NCI-H2196 (cell line): ENCODE data around the gene FOXJ2.
"Not testable (repeated sequence)": the region's sequence is repeated elsewhere in the genome, so short reads cannot be mapped to it uniquely, and the experiment has no call there.

Experiments used
- DNase-seq: peaks from one replicate; lab custom pipeline; 2025; ENCODE audit not compliant: unreplicated experiment; lab: John Stamatoyannopoulos, UW

The FOXJ2 gene

DNA sequence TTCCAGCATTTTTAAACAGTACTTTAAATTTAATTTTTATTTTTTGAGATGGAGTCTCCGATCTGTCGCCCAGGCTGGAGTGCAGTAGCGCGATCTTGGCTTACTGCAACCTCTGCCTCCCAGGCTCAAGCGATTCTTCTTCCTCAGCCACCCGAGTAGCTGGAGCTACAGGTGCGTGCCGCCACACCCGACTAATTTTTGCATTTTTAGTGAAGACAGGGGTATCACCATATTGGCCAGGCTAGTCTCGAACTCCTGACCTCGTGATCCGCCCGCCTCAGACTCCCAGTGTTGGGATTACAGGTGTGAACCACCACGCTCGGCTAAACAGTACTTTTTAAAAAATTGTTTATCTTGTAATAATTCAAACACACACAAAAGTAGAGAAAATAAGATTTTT lies 4.2 kb upstream of the FOXJ2 start:
- DNase-seq = no peak

DNA sequence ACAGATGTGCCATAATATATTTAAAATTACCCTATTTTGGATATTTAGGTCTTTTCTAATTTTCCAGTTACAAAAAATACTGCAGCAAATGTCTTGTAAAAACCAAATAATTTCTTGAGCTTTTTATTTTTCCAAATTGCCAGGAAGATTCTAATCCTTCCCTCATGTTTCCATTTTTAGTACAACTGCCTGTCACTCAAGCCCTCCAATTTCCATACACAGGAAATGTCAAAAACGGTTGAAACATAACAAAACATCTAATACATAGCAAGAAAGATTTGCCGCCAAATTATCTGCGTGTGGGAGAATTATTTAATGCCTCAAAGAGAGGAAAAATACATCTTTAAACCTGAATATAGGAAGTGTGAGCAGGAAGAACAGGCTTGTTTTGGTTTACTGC lies 2.3 kb upstream of the FOXJ2 start:
- no peak for DNase-seq

DNA sequence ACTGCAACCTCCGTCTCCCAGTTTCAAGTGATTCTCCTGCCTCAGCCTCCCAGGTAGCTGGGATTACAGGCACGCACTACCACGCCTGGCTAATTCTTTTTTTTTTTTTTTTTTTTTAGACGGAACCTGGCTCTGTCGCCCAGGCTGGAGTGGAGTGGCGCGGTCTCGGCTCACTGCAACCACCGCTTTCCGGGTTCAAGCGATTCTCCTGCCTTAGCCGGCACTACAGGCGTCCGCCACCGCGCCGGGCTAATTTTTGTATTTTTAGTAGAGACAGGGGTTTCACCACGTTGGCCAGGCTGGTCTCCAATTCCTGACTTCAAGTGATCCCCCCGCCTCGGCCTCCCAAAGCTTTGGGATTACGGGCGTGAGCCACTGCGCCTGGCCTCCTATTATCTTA lies 1.5 kb upstream of the FOXJ2 start:
- DNase-seq = not testable (repeated sequence)

DNA sequence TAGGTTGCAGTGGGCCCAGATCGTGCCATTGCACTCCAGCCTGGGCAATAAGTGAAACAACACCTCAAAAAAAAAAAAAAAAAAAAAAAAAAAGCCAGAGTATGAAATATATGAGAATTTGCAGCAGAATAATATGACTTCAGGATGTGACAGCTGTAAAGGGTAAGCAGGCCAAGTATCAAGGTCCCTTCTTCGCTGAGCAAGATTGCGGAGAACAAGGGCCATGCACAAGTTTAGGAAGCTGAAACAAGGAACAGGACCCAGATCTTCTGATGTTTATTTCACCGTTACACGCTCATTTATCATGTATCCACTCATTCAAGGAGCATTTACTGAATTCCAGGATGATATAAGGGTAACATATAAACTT lies 659 bp upstream of the FOXJ2 start:
- DNase-seq = no peak

DNA sequence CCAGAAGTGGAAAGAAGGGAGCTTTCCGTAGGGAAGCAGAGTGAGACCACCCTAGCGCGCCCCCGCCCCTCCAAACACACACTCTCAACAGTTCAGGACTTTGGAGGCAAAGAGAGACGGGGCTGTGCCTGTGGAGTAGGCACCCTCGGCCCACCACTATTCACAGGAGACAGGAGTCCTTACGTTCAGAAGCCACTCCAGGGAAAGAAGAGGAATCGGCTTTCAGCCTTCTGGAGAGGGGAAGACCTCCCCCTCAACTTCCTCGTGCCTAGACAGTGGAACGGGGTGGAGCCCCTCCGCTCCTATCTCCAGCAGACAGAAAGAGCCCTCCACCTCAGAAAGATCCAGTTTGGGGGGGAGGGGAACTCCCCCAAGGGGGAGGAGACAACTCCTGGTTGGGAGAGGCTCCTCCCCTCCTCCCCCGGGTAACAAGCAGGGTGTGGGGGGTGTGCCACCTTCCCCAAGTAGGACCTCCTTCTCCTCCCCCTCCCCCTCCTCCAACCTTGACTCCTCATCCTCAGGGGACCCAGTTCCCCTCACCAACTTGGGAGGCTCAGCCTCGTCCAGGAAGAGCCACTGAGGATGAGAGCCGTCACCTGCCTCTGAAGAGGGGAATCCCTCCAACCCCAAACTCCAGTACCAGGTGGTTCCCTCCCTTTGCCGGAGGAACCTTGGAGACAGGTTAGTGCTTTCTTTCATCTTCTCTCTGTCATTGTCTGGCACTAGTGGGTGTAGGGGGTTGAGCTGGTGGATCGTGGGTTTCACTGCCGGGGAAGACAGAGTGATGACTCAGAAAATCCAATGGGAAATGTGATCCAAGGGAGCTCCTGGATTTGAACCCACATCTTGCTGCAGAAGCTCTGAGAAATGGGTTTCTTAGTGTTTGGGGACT lies 883 bp downstream of the FOXJ2 start:
- DNase-seq = peak; percentile 2

DNA sequence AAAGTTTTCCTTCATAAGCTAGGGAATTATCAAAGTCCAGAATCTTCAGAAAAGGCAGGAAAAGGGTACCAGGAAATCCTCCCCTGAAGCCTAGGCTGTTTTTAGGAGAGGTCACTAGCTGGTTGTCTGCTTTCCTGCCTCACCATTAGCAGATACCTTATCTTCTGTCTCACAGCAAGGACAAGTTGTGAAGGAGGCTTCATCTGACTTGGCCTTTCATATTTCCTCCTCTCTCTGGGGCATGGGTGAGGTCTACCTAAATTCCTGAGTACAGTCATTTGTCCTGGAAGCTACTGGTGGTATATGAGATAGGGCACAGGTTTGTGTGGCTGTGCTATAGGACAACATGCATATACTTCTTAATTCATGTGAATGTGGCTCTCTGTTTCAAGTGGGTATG lies 2.3 kb downstream of the FOXJ2 start:
- DNase-seq = no peak

DNA sequence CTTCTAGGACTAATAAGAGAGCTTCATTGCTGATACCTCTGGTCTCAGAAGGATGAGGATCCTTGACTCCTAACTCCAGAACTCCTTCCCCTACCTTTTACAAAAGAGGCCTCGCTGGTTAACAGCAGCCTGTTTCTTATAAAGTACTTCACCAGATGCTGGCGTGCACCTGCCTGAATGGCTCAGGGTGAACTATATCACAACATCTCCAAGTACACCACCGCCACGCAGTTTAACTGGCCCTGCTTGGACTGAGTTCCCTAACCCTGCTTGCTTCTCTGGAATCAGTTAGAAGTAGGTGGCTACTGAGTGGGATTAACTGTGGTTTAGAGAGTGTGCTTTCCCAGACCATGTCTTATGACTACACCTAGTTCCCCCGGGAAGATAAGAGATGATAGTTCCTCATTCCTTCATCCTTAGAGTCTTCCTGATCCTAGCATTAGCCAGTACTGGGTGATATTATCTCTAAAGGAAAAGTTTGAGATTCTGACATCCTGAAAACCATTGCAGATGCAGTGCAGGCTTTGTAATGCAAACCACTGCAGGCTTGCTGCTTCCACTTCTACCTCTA lies 3.0 kb downstream of the FOXJ2 start:
- DNase-seq = no peak

DNA sequence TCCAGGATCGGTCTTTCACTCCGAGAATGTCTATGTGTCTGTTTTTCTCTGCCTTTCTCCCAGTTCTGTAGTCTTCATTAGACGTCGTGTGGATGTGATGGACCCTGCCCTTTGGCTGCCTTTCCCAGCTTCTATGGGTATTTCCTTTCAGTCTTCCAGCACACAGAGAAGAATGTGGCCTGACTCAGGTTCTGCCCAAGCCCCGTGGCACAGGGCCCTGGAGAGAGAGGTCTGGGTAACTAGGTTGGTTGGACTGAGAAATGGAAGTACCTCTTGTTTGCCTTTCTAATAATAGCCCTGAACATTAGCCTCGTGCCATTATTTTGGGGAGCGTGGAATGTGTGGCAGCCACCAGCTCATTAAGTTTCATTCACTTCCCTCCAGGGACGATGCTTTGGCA lies 3.8 kb downstream of the FOXJ2 start:
- DNase-seq = no peak

DNA sequence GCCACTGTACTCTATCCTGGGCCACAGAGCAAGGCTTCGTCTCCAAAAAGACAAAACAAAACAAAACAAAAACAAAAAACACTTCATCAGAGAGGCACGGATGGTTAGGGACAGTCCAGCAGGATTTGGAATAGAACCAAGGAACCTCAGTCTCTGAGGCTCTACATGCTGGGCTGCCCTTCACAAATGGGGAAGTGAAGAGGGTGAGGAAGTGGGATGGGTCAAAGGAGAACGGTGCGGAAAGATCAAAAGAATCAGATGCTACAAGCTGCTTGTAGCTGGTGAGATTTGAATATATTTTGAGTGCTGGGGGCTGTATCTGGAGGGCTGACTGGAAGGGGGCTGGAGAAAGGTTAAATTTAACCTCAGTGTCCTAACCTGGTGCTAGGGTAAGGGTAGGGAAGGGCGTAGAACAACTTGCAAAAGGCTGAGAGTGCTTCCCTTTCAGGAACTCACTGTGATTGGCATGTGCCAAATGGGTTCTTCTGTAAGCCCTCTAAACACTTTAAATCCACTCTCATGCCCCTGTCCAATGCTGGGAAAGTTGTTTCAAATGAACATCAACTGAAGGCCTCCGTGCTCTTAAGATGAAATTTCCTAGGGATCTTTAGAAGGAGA lies 4.6 kb downstream of the FOXJ2 start:
- DNase-seq = no peak

DNA sequence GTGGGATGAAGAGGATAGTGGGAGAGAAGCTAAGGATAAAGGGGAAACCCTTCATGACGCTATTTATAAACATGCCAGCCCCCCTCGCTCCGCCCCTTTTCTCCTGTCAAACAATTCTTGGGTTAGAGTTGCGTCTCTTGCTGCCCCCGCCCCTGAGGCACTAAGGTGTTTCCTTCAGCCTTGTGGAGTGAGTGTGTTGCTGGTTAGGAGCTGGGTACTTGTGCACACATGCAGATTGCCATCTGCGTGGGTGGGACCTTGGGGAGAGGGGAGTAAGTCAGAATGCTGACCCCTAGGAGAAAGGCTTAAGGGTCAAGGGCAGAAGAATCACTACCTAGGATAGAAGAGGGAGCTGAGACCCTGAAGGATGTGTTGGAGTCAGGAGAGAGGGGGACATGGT lies 5.4 kb downstream of the FOXJ2 start:
- no peak for DNase-seq

DNA sequence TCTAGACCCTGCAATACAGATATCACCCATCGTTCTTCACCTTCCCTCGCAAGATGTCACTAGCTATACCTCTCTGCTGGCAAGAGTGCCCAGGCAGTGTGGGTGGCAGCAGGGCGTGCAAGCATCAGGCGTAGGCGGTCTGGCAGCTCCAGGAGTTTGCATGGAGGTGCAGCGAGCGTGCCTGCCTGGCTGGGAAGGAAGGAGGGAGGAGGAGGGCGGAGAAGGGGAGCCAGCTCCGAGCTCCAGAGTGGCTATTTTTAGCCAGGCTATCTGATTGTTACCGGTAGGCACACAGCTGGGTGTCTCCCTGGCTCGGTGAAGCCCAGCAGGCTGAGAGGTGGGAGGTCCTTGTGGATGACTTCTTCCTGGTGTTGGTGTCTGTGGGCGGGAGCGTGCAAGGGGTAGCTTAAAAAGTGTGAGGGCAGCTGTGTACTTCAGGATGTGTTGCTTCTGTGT lies 6.2 kb downstream of the FOXJ2 start:
- peak; percentile 59 for DNase-seq

DNA sequence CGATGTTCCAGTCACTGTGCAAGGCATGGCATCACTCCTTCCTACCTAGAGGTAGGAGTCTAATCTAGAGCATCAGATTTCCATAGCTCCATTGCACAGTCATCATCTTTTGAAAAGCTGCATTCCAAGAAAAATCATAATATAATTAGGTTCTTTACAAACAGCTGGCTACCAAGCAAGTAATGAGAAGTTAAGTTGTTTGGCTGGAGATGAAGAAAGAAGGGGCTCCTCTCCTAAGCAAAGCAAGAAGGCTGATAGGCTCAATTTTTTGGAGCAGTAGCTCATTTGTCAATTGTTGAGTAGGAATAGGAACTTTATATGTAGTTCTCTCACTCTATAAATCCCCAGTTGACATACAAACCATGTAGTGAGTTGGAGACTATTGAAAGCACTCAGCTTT lies 8.3 kb downstream of the FOXJ2 start:
- DNase-seq = no peak

DNA sequence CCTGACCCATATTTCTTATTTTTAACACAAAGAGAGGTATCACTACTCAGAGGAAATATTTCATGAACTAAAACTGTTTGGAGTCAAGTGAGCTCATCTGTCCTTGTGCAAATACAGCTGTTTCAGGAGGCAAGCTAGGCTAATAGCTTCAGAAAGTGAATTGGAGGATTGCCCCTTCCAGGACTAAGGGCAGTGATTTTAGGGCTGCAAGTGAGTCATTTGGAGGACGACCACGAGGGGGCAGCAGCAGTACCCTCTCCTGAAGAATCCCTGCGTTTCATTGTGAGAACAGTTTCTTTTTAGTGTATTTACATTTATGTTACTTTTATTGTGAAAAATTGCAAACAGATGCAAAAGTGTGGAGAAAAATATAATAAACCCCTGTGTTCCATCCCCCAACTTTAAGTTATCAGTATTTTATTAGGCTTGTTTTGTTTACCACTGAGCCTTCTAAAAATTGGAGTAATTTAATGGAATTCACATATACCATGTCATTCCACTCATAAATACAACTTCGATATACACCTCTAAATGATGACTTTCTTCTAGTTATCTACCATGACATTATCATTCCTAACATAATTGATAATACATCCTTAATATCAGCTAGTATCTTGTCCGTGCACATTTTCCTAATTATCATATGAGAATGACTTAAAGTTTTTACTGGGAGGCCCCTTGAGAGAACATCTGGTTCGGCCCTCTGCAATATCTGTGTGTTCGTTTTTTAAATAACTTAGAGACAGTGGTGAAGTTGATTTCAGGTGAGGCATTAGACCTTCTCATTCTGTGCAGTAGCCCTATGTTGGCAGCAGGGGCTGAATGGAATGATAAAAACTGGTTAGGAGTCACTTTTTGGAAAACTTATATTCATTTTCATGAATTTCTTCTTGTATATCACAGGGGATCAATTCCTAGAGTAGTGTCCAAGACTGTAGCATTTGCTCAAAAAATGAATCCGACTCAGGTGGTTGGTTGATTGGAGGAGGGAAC lies 13.7 kb downstream of the FOXJ2 start:
- DNase-seq = peak; percentile 64

DNA sequence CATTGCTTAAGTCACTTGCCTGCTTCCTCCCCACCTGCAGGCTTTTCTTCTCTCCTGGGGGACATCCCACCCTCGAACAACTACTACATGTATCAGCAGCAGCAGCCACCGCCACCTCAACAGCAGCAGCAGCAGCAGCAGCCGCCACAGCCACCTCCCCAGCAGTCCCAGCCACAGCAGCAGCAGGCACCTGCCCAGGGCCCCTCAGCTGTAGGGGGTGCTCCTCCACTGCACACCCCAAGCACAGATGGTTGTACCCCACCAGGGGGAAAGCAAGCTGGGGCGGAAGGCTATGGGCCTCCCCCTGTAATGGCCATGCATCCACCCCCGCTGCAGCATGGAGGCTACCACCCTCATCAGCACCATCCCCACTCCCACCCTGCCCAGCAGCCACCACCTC lies 15.3 kb downstream of the FOXJ2 start:
- no peak for DNase-seq

DNA sequence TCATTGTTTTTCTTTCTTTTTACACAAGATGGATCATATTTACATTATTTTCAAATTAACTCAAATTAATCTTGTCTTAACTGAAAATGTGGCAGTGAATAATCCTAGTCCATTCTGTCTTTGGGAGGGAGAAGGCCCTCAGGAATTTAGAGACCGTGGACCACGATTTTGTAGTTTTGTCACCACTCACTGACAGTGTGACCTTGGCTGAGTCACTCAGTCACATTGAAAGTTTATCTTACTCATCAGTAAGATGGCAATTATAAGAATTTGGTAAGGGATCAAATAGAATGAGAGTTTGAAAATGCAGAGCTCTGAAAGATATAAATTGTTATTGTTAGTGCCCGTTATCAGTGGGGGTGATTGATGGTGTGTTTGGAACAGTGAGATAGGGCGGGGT lies 16.4 kb downstream of the FOXJ2 start:
- DNase-seq = no peak

DNA sequence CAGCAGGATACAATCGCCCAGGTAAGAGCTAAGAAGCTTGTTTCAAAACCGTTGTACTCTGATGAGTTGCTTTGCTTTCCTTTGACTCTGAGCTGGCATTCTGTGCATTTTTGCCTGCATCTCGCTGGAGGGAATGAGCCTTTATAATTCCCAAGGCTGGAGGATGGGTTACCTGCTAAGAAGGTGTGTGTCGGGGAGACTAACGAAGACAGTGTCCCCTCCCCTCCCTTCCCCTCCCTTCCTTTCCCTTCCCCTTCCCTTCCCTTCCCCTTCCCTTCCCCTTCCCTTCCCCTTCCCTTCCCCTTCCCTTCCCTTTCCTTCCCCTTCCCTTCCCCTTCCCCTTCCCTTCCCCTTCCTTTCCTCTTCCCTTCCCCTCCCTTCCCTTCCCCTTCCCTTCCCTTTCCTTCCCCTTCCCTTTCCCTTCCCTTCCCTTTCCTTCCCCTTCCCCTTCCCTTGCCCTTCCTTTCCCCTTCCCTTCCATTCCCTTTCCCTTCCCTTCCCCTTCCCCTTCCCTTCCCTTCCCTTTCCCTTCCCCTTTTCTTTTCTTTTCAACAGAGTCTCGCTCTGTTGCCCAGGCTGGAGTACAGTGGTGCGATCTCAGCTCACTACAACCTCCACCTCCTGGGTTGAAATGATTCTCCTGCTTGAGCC lies 18.2 kb downstream of the FOXJ2 start:
- no peak for DNase-seq

DNA sequence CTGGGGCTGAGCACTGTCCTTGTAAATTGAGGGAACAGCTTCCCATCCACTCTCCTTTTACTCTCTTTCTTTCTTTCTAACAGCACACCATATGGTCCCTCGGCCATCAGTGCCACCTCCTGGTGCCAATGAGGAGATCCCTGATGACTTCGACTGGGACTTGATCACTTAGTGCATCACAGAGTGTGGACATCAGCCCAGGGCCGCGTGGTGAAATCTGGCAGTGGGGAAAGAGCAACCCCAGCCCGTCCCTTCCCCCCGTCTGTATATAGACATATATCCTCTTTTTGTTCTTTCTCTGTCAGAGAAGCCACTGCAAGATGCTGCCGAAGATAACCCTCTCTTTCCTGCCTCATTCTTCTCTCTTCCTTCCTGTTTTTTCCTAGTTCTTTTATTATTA lies 20.2 kb downstream of the FOXJ2 start:
- no peak for DNase-seq

DNA sequence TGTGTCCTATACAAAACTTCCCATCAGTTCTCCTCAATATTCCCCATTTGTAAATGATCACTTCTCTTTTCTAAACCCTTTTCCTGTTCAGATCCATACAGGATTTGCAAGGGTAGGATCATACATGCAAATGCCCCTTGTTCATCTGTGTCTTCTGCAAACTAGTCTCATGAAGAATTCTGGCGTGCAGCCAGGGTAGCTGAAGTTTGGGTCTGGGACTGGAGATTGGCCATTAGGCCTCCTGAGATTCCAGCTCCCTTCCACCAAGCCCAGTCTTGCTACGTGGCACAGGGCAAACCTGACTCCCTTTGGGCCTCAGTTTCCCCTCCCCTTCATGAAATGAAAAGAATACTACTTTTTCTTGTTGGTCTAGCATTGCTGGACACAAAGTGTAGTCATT lies 22.3 kb downstream of the FOXJ2 start:
- DNase-seq = no peak

DNA sequence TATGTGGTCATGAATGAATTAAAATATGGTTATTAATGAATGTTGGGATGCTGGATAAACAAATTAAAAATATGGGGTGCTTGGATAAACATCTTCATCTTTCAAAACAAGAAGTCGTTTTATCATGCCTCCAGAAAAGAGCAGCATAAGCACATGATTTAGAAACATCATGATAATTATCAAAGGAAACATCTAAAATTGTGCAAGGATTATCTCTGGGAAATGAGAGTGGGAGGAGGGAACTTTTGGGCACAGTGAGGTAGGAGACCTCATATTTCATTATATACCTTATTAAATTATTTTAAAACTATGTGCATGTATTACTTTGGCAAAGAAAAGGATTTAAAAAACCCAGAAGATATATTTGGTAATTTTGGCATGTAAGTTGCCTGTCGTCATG lies 24.8 kb downstream of the FOXJ2 start:
- no peak for DNase-seq

DNA sequence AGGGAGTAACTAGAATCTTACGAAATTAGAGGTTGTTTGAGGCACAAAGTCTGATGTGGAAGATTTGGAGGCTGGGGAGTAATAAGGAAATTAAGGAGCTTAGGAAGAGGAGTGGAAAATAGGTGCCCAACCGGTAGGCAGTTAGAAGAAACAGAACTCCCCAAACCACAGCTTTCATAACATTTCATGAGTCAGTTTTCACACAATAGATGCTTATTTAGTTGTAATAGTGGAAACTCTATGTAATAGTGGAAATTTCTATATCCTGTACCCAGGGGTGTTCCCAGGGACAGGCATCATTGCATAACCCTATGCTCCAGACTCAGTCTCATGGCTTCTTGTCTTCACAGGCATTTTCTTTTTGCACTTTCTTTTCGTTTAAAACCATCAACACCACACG lies 25.3 kb downstream of the FOXJ2 start:
- no peak for DNase-seq

DNA sequence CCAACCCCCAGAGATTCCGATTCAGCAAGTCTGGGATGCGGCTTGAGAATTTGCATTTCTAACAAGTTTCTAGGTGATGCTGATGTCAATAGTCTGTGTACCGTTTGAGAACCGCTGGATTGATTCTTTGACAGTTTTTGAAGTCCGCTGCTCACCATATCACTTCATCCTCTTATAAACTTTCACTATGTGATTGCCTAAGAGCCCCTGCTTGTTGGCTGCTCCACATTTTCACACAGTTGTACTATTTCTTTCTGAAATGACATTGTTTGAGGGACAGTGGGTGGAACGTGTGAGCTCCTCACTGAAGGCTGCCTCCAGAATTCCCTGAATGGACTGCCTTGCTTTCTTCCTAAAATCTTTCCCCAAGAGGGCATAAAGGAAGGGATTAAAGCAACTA lies 26.0 kb downstream of the FOXJ2 start:
- DNase-seq = no peak
